Lung (tissue), 12 donors: ENCODE data around the gene CFAP206. TPM values are rescaled to one million over a fixed set of nuclear protein-coding genes. Genes with fewer than 3 reads are reported as not detected.

Experiments
- ATAC-seq: fragments of 200-7000 bp; cut with Tn5 transposase; one replicate; pipeline ENCODE4 v1.9.1; 2020; ENCODE audit warnings: moderate number of reproducible peaks; ENCODE audit not compliant: insufficient read depth, low FRiP score
- DNase-seq, 3 donors: peaks; one replicate each; pipeline ENCODE4 v3.0.0-alpha.2; 2013 to 2017
- H3K27ac ChIP-seq, 2 donors: one replicate each; pipeline ENCODE4 v1.5.1; 2013; ENCODE audit warnings: mild to moderate bottlenecking in 2 of 2, moderate library complexity in 2 of 2, control low read depth in 1 of 2, inconsistent platforms in 1 of 2, low read depth in 1 of 2, low read length in 1 of 2
- H3K27me3 ChIP-seq, 3 donors: one replicate each; pipeline ENCODE4 v1.5.1; 2013; ENCODE audit warnings: low read length in 2 of 3; ENCODE audit not compliant: control insufficient read depth in 3 of 3, insufficient read depth in 3 of 3
- H3K36me3 ChIP-seq, 4 donors: one replicate each; pipeline ENCODE4 v1.5.1; 2013; ENCODE audit warnings: low read length in 4 of 4, mild to moderate bottlenecking in 1 of 4, moderate library complexity in 1 of 4; ENCODE audit not compliant: control insufficient read depth in 4 of 4, insufficient read depth in 4 of 4
- H3K4me1 ChIP-seq, 5 donors: one replicate each; pipeline ENCODE4 v1.5.1; 2013; ENCODE audit warnings: low read length in 5 of 5, mild to moderate bottlenecking in 2 of 5, moderate library complexity in 1 of 5; ENCODE audit not compliant: control insufficient read depth in 5 of 5, insufficient read depth in 5 of 5
- H3K4me3 ChIP-seq: one replicate; pipeline ENCODE4 v1.5.1; 2013; ENCODE audit warnings: mild to moderate bottlenecking, control low read depth, moderate library complexity
- H3K9ac ChIP-seq, 2 donors: one replicate each; pipeline ENCODE4 v1.5.1; 2013; ENCODE audit warnings: low read length in 2 of 2, control low read depth in 1 of 2; ENCODE audit not compliant: insufficient read depth in 1 of 2
- H3K9me3 ChIP-seq, 4 donors: one replicate each; pipeline ENCODE4 v1.5.1; 2013; ENCODE audit warnings: low read length in 3 of 4, mild to moderate bottlenecking in 1 of 4, moderate library complexity in 1 of 4; ENCODE audit not compliant: control insufficient read depth in 4 of 4, insufficient read depth in 3 of 4
- CTCF ChIP-seq: IDR thresholded peaks from 2 replicates; pipeline ENCODE4 v1.5.1; 2012; ENCODE audit warnings: mild to moderate bottlenecking; ENCODE audit errors: control extremely low read depth, extremely low read depth
- WGBS, 2 donors: extraction: QIAGEN DNeasy Blood & Tissue Kit; methylation state at CpG; one replicate each; pipeline ENCODE4 v1.1.7; 2013; 5-methylcytosine and 5-hydroxymethylcytosine counted together
- polyA plus RNA-seq, 2 donors: library from polyadenylated mRNA; stranded (reverse); fragments of 200-250 nt; gene quantifications; one replicate each; pipeline ENCODE4 v1.2.1, GENCODE V29; 2013
- total RNA-seq, 2 donors: library from RNA; depleted of rRNA in 1 of 2; stranded (reverse); fragments of >200 nt in 1 of 2; gene quantifications; one replicate each; pipeline ENCODE4 v1.2.1, GENCODE V29; 2014 to 2021
- donor health status: control.
- donor health status: control.
- donor health status: Bipolar disorder and iron deficiency.
- donor health status: healthy.
- donor health status: DM: yes; HTN: yes; CAD: no.

The CFAP206 gene
- total and polyA plus RNA-seq, 4 donors = 2.3 to 15.0 (median 8.0) TPM

- no peak for ATAC-seq
- no peaks in the 10 kb centered on the region for H3K9me3 ChIP-seq
- no peak for TF ChIP-seq CTCF
- no peak overlapping the region for H3K9ac ChIP-seq
- 60 to 70% methylated on average over 4 of the region's 4 CpGs for WGBS, 2 donors
- no peaks in the 10 kb centered on the region for H3K36me3 ChIP-seq
- DNase-seq = no peak
- no peaks in the 10 kb centered on the region for H3K27me3 ChIP-seq
- no peaks in the 10 kb centered on the region for H3K4me1 ChIP-seq
- no peak overlapping the region for H3K4me3 ChIP-seq
- H3K27ac ChIP-seq = no peak overlapping the region
Observed at GRCh38 chr6:87378947-87379346, 28.8 kb upstream of the CFAP206 start.

DNA sequence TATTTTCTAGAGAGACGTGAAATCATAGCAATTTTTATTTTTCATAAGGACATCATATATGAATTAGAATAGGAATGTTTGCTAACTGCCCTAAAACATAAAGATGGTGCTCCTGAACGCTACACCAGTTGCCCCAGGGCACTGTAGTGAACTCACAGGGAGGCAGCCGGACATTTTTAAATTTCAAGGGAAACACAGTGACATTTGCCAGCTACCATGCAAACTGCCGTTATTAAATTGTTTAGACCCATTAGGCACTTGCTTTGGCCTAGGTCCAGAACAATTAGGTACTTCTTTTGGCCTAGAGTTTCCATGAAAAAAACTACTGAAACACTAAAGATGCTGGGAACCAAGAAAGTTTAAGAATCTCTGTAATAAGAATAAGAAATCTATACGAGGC is 24.9 kb upstream of the CFAP206 start:
- DNase-seq (no peak), ATAC-seq (no peak)
- no peaks in the 10 kb centered on the region for H3K4me1 ChIP-seq
- H3K9me3 ChIP-seq = no peaks in the 10 kb centered on the region
- peaks cover 0 to 3% (median 0%) of the 10 kb centered on the region in 4 donors for H3K36me3 ChIP-seq
- no peak overlapping the region for H3K4me3 ChIP-seq
- 90 to 93% methylated on average over 5 of the region's 5 CpGs for whole genome bisulfite sequencing, 2 donors
- H3K9ac ChIP-seq = no peak overlapping the region
- no peak overlapping the region for H3K27ac ChIP-seq
- TF ChIP-seq CTCF = no peak
- no peaks in the 10 kb centered on the region for H3K27me3 ChIP-seq

DNA sequence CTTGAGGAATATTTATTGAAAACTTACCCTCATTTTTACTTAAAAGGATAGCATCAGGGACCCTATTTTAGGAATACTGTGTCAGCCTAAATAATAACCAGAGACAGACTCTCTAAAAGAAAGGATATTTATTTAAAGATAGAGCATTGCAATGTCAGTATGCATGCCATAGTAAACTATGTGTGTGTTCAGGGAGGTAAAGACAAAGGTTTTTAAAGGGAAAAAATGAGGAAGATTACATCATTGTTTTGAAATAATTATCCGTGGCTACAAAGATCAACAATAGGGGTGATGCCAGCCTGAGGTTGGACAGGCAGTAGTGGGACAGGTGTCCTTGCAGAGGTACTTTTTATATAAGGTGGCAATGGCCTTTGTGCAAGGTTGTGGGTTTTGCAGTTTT is 23.7 kb upstream of the CFAP206 start:
- no peak for ATAC-seq
- peaks cover 0 to 3% (median 0%) of the 10 kb centered on the region in 4 donors for H3K36me3 ChIP-seq
- H3K9ac ChIP-seq = no peak overlapping the region
- no peaks in the 10 kb centered on the region for H3K27me3 ChIP-seq
- TF ChIP-seq CTCF = no peak
- no peak overlapping the region for H3K4me3 ChIP-seq
- H3K27ac ChIP-seq = no peak overlapping the region
- 30 to 51% methylated on average over 1 of the region's 1 CpG for WGBS, 2 donors
- H3K9me3 ChIP-seq = no peaks in the 10 kb centered on the region
- H3K4me1 ChIP-seq = no peaks in the 10 kb centered on the region
- DNase-seq = no peak

GRCh38 chr6:87384449-87384848 is 23.3 kb upstream of the CFAP206 start:
- H3K27ac ChIP-seq = no peak overlapping the region
- no peaks in the 10 kb centered on the region for H3K27me3 ChIP-seq
- WGBS, 2 donors = 90 to 93% methylated on average over 3 of the region's 3 CpGs
- no peaks in the 10 kb centered on the region for H3K9me3 ChIP-seq
- no peaks in the 10 kb centered on the region for H3K4me1 ChIP-seq
- no peak overlapping the region for H3K9ac ChIP-seq
- no peak for DNase-seq
- H3K36me3 ChIP-seq = peaks cover 0 to 3% (median 0%) of the 10 kb centered on the region in 4 donors
- H3K4me3 ChIP-seq = no peak overlapping the region
- ATAC-seq = no peak
- TF ChIP-seq CTCF = no peak
